ENCODE measurements around the gene C3orf62.

GRCh38 chr3:49313896-49314688, 37.1 kb upstream of the C3orf62 start:
- TF ChIP-seq EP300 (IDR thresholded peaks at IDR 0.05; ENCODE audit: borderline replicate concordance in 1 of 2, control insufficient read depth in 1 of 2, low read depth in 2 of 2, low read length in 2 of 2) (peak in 1 of 2 experiments; percentile 16; a peak in 1 of 4 replicates), NFIC (IDR thresholded peaks at IDR 0.05; ENCODE audit: low read depth, low read length) (peak; percentile 58; the same call in 1 of the 2 replicates), CTCF (IDR thresholded peaks at IDR 0.05 in 2 of 3, conservative IDR thresholded peaks at IDR 0.05 in 1 of 3; ENCODE audit: control insufficient read depth in 2 of 3, extremely low read depth in 1 of 3, insufficient read depth in 1 of 3, low read depth in 3 of 3, low read length in 3 of 3) (no peak)

Data from GM12878 (cell line).